Fibroblast of the aortic adventitia (primary cell): ENCODE results near the gene TALDO1. TPM values are rescaled to one million over a fixed set of nuclear protein-coding genes. Genes with fewer than 3 reads are reported as not detected.

Experiments used
- DNase-seq: peaks from one replicate; pipeline ENCODE4 v3.0.0-alpha.2; 2010; ENCODE audit warnings: low read depth
- H3K4me3 ChIP-seq: 2 replicates; pipeline ENCODE4 v1.5.1; 2011; ENCODE audit warnings: low read depth, mild to moderate bottlenecking, control low read depth, low read length, moderate library complexity
- CTCF ChIP-seq: IDR thresholded peaks from 2 replicates; pipeline ENCODE4 v1.5.1; 2011; ENCODE audit warnings: mild to moderate bottlenecking, low read length, control low read depth, inconsistent platforms; ENCODE audit not compliant: insufficient read depth
- total RNA-seq: library from RNA; depleted of rRNA; stranded (reverse); fragments of >200 nt; gene quantifications from 2 replicates; pipeline ENCODE4 v1.2.3, GENCODE V29; 2012; ENCODE audit warnings: low replicate concordance

TALDO1 gene
- total RNA-seq, 1 donor: 146 TPM

DNA sequence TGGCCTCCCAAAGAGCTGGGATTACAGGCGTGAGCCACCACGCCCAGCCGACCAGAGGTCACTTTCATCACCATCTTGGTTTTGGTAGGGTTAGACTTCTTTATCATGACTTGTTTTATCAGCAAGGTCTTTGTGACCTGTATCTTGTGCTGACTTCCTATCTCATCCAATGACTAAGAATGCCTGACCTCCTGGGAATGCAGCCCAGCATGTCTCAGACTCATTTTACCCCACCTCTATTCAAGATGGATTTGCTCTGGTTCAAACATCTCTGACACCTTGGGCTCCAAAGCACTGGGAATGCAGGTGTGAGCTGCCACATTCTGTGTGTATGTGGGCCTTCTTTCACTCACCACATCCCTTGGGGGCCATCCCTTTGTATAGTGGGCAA is 5.1 kb upstream of the TALDO1 start:
- TF ChIP-seq CTCF: no peak
- DNase-seq: no peak
- no peak overlapping the region for H3K4me3 ChIP-seq

DNA sequence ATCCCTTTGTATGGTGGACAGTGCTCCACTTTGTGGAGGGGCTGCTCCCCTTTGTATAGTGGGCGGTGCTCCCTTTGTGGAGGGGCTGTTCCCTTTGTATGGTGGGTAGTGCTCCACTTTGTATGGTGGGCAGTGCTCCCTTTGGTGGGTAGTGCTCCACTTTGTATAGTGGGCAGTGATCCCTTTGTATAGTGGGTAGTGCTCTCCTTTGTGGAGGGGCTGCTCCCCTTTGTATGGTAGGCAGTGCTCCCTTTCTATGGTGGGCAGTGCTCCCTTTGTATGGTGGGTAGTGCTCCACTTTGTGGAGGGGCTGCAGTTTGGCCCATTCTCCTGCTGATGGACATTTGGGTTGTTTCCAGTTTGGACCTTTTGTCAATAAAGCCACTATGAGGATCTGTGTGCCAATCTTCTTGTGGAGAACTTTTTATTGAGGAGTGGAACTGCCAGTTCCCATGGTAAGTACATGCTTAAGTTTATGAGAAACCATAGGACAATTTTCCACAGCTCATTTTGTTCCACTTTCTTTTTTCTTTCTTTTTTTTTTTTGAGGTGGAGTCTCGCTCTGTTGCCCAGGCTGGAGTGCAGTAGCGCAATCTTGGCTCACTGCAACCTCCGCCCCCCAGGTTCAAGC is 4.6 kb upstream of the TALDO1 start:
- TF ChIP-seq CTCF: no peak
- DNase-seq: no peak
- H3K4me3 ChIP-seq: no peak overlapping the region

DNA sequence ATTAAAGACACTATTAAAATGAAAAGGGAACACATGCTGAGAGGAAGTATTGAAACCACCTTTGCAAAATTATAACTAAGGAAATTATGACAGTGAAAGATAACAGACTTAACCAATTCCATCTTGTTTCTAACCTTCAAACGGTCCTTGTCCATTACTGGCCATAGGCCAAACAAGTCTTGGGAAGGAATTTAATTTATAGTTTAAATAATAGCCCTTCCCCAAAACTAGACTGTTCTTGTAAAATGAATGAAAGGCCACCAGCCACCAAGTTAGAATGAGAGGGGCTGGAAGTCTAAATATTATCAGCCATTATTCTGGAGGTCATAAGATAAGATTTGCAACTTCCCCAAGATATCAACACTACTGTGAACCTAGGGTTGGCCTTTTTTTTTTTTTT is 1.8 kb upstream of the TALDO1 start:
- no peak overlapping the region for H3K4me3 ChIP-seq
- DNase-seq: no peak
- TF ChIP-seq CTCF: no peak

- TF ChIP-seq CTCF: no peak
- DNase-seq: no peak
- H3K4me3 ChIP-seq: peak overlapping the region; percentile 74
Observed at GRCh38 chr11:746289-747157, 741 bp upstream of the TALDO1 start.

- no peak for TF ChIP-seq CTCF
- H3K4me3 ChIP-seq: peak overlapping the region; percentile 82
- peak; percentile 22 for DNase-seq
Observed at GRCh38 chr11:748007-748359, 719 bp downstream of the TALDO1 start.

DNA sequence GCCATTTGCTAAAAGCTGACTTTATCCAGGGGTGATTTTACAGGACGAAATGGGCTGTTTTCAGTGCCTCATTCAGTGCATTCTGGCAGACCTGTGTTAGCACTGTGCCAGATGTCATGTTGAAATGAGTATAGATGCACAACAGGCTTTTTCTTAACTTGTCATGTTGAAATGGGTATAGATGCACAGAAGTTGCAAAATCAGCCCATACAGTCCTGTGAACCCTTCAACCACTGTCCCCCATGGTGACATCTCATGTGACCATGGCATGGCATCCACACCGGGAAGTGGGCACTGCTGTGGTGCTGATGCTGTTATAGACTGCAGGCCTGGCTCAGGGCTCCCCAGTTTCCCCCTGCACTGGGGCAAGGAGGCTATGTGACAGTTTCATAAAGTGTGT is 2.5 kb downstream of the TALDO1 start:
- no peak for TF ChIP-seq CTCF
- DNase-seq: peak; percentile 30
- H3K4me3 ChIP-seq: peak overlapping the region; percentile 15
